HEK293T (cell line): ENCODE data around the gene TIMM22.

Experiments used
- ARNT ChIP-seq: fragments of 450-650 bp; IDR thresholded peaks from 2 replicates; pipeline ENCODE4 v1.6.1; 2017; ENCODE audit warnings: mild to moderate bottlenecking
- BHLHE40 ChIP-seq: fragments of 450-650 bp; IDR thresholded peaks from 2 replicates; pipeline ENCODE4 v1.6.1; 2016; ENCODE audit warnings: mild to moderate bottlenecking, moderate library complexity, borderline replicate concordance
- ELF4 ChIP-seq: fragments of 450-650 bp; IDR thresholded peaks from 2 replicates; pipeline ENCODE4 v1.6.1; 2017; ENCODE audit warnings: antibody characterized with exemption
- FOXA1 ChIP-seq: fragments of 450-650 bp; IDR thresholded peaks from 2 replicates; pipeline ENCODE4 v1.6.1; 2016; ENCODE audit warnings: mild to moderate bottlenecking
- FOXK2 ChIP-seq: fragments of 450-650 bp; IDR thresholded peaks from 2 replicates; pipeline ENCODE4 v1.6.1; 2016; ENCODE audit warnings: mild to moderate bottlenecking
- HDGF ChIP-seq: fragments of 450-650 bp; IDR thresholded peaks from 2 replicates; pipeline ENCODE4 v1.6.1; 2017; ENCODE audit warnings: antibody characterized with exemption, borderline replicate concordance
- ZNF384 ChIP-seq: fragments of 450-650 bp; IDR thresholded peaks from 2 replicates; pipeline ENCODE4 v1.6.1; 2016

DNA sequence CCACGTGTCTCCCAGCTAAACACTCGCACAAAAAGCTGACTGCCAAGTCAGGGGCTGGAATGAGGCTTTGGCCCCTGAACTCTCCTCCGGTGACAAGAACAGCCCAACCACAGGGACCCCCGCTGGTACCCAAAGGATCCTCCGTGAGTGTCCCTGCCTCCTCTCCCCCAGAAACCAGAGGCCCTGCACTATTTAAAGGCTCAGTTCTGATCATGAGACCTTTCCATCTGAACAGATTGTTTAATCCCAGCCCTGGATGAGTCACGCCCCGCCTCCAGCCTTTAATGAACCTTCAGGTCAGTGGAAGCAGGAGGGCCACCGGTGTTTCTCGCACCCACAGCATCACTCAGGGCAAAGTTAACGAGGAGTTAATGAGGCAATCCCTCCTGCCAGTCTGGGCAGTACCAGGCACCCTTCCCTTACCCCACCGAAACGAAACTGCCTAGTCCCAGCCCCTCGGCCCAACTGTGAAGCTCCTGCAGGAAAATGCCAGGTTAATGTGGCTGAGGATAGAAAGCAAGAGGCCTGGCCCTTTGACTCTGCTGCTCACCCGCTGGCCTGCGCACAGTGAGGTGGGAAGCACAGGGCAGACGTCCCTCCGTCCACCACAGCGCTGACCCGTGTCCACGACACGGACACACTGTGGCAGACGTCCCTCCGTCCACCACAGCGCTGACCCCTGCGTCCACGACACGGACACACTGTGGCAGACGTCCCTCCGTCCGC, 32.4 kb downstream of the TIMM22 start:
- TF ChIP-seq FOXA1: no peak
- no peak for TF ChIP-seq ARNT
- TF ChIP-seq BHLHE40: no peak
- TF ChIP-seq FOXK2: no peak
- TF ChIP-seq ZNF384: no peak
- TF ChIP-seq ELF4: no peak
- no peak for TF ChIP-seq HDGF
